Activated naive CD4-positive, alpha-beta T cell treated with Interleukin-2 at 50 U/mL for 16 hours (primary cell): ENCODE measurements around the gene HSFX1.
"Not testable (repeated sequence)": the region's sequence is repeated elsewhere in the genome, so short reads cannot be mapped to it uniquely, and the experiment has no call there.

Experiments used
- DNase-seq: peaks from one replicate; pipeline ENCODE4 v3.0.0-alpha.2; 2020

HSFX1 gene

GRCh38 chrX:149773768-149774167, at the start of gene HSFX1:
Gene HSFX1 (plus strand): TSS chrX:149774068. CDS start chrX:149774682, 614 bp downstream.
- DNase-seq = not testable (repeated sequence)

GRCh38 chrX:149727308-149727707, 46.6 kb upstream of the HSFX1 start:
- not testable (repeated sequence) for DNase-seq

GRCh38 chrX:149742269-149742668, 31.6 kb upstream of the HSFX1 start:
- not testable (repeated sequence) for DNase-seq

- not testable (repeated sequence) for DNase-seq
Measured at GRCh38 chrX:149746390-149747007, 27.4 kb upstream of the HSFX1 start.

- no peak for DNase-seq
Measured at GRCh38 chrX:149757206-149758067, 16.4 kb upstream of the HSFX1 start.

GRCh38 chrX:149758068-149758714, 15.7 kb upstream of the HSFX1 start:
- DNase-seq = no peak

- not testable (repeated sequence) for DNase-seq
Measured at GRCh38 chrX:149758715-149759078, 15.2 kb upstream of the HSFX1 start.

GRCh38 chrX:149759824-149760223, 14.0 kb upstream of the HSFX1 start:
- no peak for DNase-seq

GRCh38 chrX:149760965-149761364, 12.9 kb upstream of the HSFX1 start:
- no peak for DNase-seq

GRCh38 chrX:149761858-149762674, 11.8 kb upstream of the HSFX1 start:
- DNase-seq = not testable (repeated sequence)

- DNase-seq = no peak
Measured at GRCh38 chrX:149762696-149763614, 10.9 kb upstream of the HSFX1 start.

- not testable (repeated sequence) for DNase-seq
Measured at GRCh38 chrX:149770344-149770743, 3.5 kb upstream of the HSFX1 start.

GRCh38 chrX:149773026-149773425, 842 bp upstream of the HSFX1 start:
- DNase-seq = not testable (repeated sequence)

GRCh38 chrX:149777999-149778398, 4.1 kb downstream of the HSFX1 start:
- DNase-seq = not testable (repeated sequence)

- not testable (repeated sequence) for DNase-seq
Measured at GRCh38 chrX:149781727-149782126, 7.9 kb downstream of the HSFX1 start, which contains the start of gene MAGEA9. Gene MAGEA9 (plus strand): TSS chrX:149781930. CDS start chrX:149786211, 4,281 bp downstream.

GRCh38 chrX:149795531-149795930, 21.7 kb downstream of the HSFX1 start:
- DNase-seq = not testable (repeated sequence)

- no peak for DNase-seq
Measured at GRCh38 chrX:149799095-149799714, 25.3 kb downstream of the HSFX1 start.

GRCh38 chrX:149799938-149800337, 26.1 kb downstream of the HSFX1 start:
- no peak for DNase-seq

GRCh38 chrX:149803458-149804062, 29.7 kb downstream of the HSFX1 start:
- no peak for DNase-seq

GRCh38 chrX:149804102-149804501, 30.2 kb downstream of the HSFX1 start:
- no peak for DNase-seq
